ENCODE measurements around the gene WDFY4.

GRCh38 chr10:48772059-48772458 lies 87.4 kb downstream of the WDFY4 start:
- TF ChIP-seq CTCF (optimal IDR thresholded peaks at IDR 0.05 in 1 of 3, IDR thresholded peaks at IDR 0.05 in 1 of 3, conservative IDR thresholded peaks at IDR 0.05 in 1 of 3; ENCODE audit: extremely low read depth in 1 of 3, insufficient read depth in 2 of 3, low read length in 3 of 3) (no peak), EZH2 (IDR thresholded peaks at IDR 0.05; ENCODE audit: low read length) (no peak)

All from keratinocyte (primary cell).